ENCODE results near the gene CDH4. TPM values are rescaled to one million over a fixed set of nuclear protein-coding genes. Genes with fewer than 3 reads are reported as not detected.

Gene CDH4
- total and polyA plus RNA-seq, 2 of the 4 experiments (the other 2 are of a cell fraction): 1.6 to 3.5 TPM

GRCh38 chr20:61397146-61397545, 145.1 kb downstream of the CDH4 start:
- Histone ChIP-seq H3K23ac (ENCODE audit: low read depth, low read length) (no peak overlapping the region), H2BK15ac (ENCODE audit: low read depth, low read length) (no peak overlapping the region), H3K27me3 (ENCODE audit: control insufficient read depth, insufficient read depth, low read length) (no peaks in the 10 kb centered on the region), H3K4ac (ENCODE audit: low read depth, low read length) (no peak overlapping the region), H2AFZ (replicated peaks; ENCODE audit: low read length, poor library complexity) (no peak overlapping the region), H3K9me1 (ENCODE audit: insufficient read depth, low read length) (no peaks in the 10 kb centered on the region), H3K9ac (ENCODE audit: low read depth, low read length) (no peak overlapping the region), H4K91ac (ENCODE audit: insufficient read depth, low read depth, low read length) (no peak overlapping the region), H3K4me3 (ENCODE audit: insufficient read depth, low read depth, low read length) (no peak overlapping the region), H3K4me1 (ENCODE audit: control insufficient read depth, insufficient read depth, low read length) (0 out of 2 replicates have a peak, but pooled peaks cover 2% of the 10 kb centered on the region), H3K18ac (ENCODE audit: low read depth, low read length) (no peak overlapping the region), H4K20me1 (ENCODE audit: insufficient read depth, low read length) (no peaks in the 10 kb centered on the region), H3K36me3 (ENCODE audit: control insufficient read depth, insufficient read depth, low read length) (no peaks in the 10 kb centered on the region), H4K5ac (ENCODE audit: low read depth, low read length) (no peak overlapping the region), H3K79me1 (ENCODE audit: low read depth in 1 of 2, low read length in 2 of 2) (no peaks in the 10 kb centered on the region), H4K8ac (ENCODE audit: low read depth in 2 of 2, low read length in 2 of 2) (no peak overlapping the region), H2AK5ac (ENCODE audit: low read depth, low read length) (no peak overlapping the region), H2BK120ac (ENCODE audit: low read depth, low read length) (no peak overlapping the region), H2BK5ac (ENCODE audit: low read depth, low read length, poor library complexity, severe bottlenecking) (no peak overlapping the region), H3K27ac (ENCODE audit: insufficient read depth, low read length) (no peak overlapping the region), H2BK20ac (ENCODE audit: low read depth, low read length) (no peak overlapping the region), H3K4me2 (ENCODE audit: low read depth, low read length) (no peak overlapping the region), H2AK9ac (replicated peaks; ENCODE audit: low read depth, low read length, poor library complexity) (no peak overlapping the region), H3K14ac (replicated peaks; ENCODE audit: low read depth, low read length) (no peak overlapping the region), H3K56ac (ENCODE audit: extremely low read depth, insufficient read depth, low read length) (no peak overlapping the region), H3K9me3 (ENCODE audit: control insufficient read depth, insufficient read depth, low read length) (peaks cover 5% of the 10 kb centered on the region; the same call in 1 of the 2 replicates)
- intact Hi-C loops (cut with micrococcal nuclease): no loop called here
- TF ChIP-seq RFX5 (IDR thresholded peaks at IDR 0.05; ENCODE audit: low read depth, low read length) (no peak), MAZ (IDR thresholded peaks at IDR 0.05; ENCODE audit: borderline replicate concordance, low read depth, low read length) (no peak), CTCF (conservative IDR thresholded peaks at IDR 0.05; ENCODE audit: low read depth, low read length) (no peak), NFE2L2 (IDR thresholded peaks at IDR 0.05; ENCODE audit: low read depth, low read length) (no peak), ELK1 (IDR thresholded peaks at IDR 0.05; ENCODE audit: borderline replicate concordance, low read depth, low read length) (no peak), POLR2A (IDR thresholded peaks at IDR 0.05; ENCODE audit: low read depth, low read length) (no peak), USF2 (IDR thresholded peaks at IDR 0.05; ENCODE audit: low read depth, low read length) (no peak), MAFK (IDR thresholded peaks at IDR 0.05; ENCODE audit: low read depth, low read length) (no peak)
- ATAC-seq (ENCODE audit: low read depth) (no peak), DNase-seq (no peak)
- 100% methylated on average over 6 of the region's 13 CpGs; no CpG with 5 or more reads in 1 of the 2 experiments for WGBS, 2 experiments (ENCODE audit: extremely low coverage in 2 of 2, insufficient read length in 1 of 2)
- in situ Hi-C loops (cut with MboI; ENCODE audit: low sequenced_read_pairs): no loop called here
- dilution Hi-C loops (cut with HindIII; ENCODE audit: low sequenced_read_pairs, unreplicated experiment): no loop called here
- BruUV-seq (replicated peaks): no TSS peak
- CTCF ChIA-PET: no interaction called here
- POLR2A ChIA-PET (ENCODE audit: unreplicated experiment): no interaction called here

Measured in IMR-90 (cell line).